AG10803 (cell line): Measurements from ENCODE around the gene SAMHD1.
"Not testable (repeated sequence)": the region's sequence is repeated elsewhere in the genome, so short reads cannot be mapped to it uniquely, and the experiment has no call there.

Experiments
- DNase-seq: peaks from one replicate; pipeline ENCODE4 v3.0.0; 2010; ENCODE audit warnings: low read depth
- H3K4me3 ChIP-seq: 2 replicates; pipeline ENCODE4 v1.5.1; 2011; ENCODE audit warnings: mild to moderate bottlenecking, low read length, control low read depth
- TF ChIP-seq, protein P1 (sequence below): conservative IDR thresholded peaks from 2 replicates; pipeline ENCODE4 v1.5.1; 2011; ENCODE audit warnings: mild to moderate bottlenecking, low read length, control low read depth, inconsistent platforms

SAMHD1 gene

DNA sequence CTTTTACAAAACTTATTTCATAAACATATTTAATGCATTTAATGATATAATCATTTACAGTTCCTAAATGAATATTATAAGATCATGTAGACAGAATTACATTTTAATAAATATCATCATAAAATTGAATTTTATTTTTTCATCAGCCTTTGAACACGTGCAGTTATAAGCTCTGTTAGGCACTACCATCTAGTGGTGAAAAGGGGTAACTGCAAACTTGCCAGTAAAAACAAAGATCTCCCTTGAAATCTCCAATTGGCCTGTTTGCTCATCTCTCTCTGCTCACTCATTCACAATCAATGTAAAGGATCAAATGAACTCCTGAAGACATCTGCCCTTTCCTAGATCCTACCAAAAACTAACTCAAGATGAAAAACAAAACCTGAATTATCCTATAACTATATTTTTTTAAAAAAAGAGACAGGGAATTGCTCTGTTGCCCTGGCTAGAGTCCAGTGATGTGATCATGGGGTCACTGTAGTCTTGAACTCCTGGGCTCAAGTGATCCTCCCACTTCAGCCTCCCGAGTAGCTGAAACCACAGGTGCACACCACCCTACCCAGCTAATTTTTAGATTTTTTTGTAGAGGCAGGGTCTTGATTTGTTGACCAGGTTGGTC lies 31.7 kb downstream of the SAMHD1 start:
- peak; percentile 66 for DNase-seq
- TF ChIP-seq, protein P1, sequence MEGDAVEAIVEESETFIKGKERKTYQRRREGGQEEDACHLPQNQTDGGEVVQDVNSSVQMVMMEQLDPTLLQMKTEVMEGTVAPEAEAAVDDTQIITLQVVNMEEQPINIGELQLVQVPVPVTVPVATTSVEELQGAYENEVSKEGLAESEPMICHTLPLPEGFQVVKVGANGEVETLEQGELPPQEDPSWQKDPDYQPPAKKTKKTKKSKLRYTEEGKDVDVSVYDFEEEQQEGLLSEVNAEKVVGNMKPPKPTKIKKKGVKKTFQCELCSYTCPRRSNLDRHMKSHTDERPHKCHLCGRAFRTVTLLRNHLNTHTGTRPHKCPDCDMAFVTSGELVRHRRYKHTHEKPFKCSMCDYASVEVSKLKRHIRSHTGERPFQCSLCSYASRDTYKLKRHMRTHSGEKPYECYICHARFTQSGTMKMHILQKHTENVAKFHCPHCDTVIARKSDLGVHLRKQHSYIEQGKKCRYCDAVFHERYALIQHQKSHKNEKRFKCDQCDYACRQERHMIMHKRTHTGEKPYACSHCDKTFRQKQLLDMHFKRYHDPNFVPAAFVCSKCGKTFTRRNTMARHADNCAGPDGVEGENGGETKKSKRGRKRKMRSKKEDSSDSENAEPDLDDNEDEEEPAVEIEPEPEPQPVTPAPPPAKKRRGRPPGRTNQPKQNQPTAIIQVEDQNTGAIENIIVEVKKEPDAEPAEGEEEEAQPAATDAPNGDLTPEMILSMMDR: peak; percentile 98
- no peak overlapping the region for H3K4me3 ChIP-seq

DNA sequence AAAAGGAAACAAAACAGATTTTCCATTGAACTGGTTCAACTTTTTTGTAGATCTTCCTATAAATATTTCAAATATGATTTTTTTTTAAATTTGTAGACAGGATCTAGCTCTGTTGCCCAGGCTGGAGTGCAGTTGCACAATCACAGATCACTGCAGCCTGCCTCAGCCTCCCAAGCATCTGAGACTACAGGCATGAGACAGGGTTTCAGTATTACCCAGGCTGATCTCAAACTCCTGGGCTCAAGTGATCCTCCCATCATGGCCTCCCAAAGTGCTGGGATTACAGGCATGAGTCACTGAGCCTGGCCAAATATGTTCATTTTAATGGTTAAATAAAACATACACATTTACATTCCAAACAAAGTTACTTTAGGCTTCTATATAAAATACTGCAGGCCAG lies 33.6 kb downstream of the SAMHD1 start:
- TF ChIP-seq, protein P1: no peak
- no peak for DNase-seq
- H3K4me3 ChIP-seq: no peak overlapping the region

DNA sequence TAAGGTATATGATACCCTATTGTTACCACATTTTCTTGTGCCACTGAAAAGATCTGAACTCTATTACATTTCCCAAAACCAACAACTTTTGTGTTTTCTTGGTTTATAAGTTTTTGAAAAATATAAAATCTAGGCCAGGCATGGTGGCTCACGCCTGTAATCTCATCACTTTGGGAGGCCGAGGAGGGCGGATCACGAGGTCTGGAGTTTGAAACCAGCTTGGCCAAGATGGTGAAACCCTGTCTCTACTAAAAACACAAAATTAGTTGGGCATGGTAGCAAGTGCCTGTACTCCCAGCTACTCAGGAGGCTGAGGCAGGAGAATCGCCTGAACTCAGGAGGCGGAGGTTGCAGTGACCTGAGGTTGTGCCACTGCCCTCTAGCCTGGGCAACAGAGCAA lies 34.3 kb downstream of the SAMHD1 start:
- no peak for DNase-seq
- TF ChIP-seq, protein P1: no peak
- no peak overlapping the region for H3K4me3 ChIP-seq

DNA sequence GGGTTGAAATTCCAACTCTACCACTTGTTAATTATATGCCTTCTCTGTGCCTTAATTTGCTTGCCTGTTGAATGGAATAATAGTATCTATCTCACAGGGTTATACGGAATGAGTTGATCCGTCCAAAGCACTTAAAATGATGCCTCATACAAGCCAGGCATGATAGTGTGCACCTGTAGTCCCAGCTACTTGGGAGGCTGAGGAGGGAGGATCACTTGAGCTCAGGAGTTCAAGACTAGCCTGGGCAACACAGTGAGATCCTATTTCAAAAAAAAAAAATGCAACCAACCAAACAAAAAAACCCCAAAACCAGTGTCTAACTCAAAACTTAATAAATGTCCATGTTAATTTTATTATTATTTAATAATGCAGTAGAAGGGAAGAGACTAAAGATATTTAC lies 35.3 kb downstream of the SAMHD1 start:
- TF ChIP-seq, protein P1: no peak
- no peak for DNase-seq
- no peak overlapping the region for H3K4me3 ChIP-seq

DNA sequence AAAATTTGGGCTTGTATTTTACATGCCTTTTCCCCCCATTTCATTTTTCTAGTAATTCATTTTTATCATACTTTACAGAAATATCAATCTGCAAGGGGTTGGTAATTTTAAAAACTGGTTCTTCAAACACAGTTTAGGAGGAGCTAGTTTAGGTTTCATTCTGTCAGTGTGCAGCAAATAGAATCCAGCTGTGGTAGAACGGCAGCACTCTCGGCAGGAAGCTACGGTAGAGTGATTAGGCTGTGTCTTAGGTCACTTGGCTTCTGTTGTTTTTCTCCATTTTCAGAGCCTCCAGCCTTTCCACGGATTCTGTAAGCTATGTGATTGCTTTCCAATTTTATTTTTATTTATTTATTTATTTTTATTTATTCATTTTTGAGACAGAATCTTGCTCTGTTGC lies 42.9 kb downstream of the SAMHD1 start:
- TF ChIP-seq, protein P1: no peak
- H3K4me3 ChIP-seq: no peak overlapping the region
- peak; percentile 29 for DNase-seq

DNA sequence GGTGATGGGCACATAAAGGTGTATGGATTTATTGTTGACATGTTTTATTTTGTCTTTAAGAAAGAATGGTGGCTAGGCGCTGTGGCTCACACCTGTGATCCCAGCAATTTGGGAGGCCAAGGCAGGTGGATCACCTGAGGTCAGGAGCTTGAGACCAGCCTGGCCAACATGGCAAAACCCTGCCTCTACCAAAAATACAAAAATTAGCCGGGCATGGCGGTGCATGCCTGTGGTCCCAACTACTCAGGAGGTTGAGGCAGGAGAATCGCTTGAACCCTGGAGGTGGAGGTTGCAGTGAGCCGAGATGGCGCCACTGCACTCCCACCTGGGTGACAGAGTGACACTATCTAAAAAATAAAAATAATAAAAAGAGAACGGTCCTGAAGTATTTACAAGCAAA lies 45.4 kb downstream of the SAMHD1 start:
- not testable (repeated sequence) for H3K4me3 ChIP-seq, DNase-seq

DNA sequence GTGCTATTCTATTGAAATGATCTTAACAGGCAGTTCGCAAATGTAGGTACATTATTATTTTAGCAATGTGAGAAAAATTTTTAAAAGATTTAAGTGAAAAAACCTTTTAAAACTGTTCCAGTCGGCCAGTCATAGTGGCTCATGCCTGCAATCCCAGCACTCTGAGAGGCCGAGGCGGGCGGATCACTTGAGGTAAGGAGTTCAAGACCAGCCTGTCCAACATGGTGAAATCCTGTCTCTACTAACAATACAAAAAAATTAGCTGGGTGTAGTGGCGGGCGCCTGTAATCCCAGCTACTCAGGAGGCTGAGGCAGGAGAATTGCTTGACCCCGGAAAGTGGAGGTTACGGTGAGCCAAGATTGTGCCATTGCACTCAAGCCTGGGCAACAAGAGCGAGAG lies 45.9 kb downstream of the SAMHD1 start:
- H3K4me3 ChIP-seq, DNase-seq: not testable (repeated sequence)

DNA sequence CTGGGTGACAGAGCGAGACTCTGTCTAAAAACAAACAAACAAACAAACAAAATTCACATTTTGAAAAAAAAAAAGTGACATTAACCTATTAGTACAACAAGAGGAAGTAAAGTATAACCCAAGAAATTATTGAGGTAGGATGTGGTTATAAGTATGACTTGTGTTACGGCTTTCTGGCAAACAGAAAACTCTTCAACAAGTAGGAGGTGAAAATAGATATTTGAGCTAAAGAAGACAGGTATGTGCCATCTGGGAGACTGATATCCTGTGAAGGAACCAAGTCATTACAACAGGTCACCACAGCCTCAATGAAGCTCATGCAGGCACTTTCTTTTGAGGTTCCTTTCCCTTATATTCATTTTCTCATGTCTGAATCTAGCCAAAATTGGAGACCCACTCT lies 46.8 kb downstream of the SAMHD1 start:
- DNase-seq: no peak
- TF ChIP-seq, protein P1: no peak
- H3K4me3 ChIP-seq: no peak overlapping the region
